Lower leg skin (tissue), 4 donors: ENCODE results near the gene PTPRN2. TPM values are rescaled to one million over a fixed set of nuclear protein-coding genes. Genes with fewer than 3 reads are reported as not detected.

Source experiments
- DNase-seq, 2 donors: peaks; one replicate each; pipeline ENCODE4 v3.0.0-alpha.2; 2019; ENCODE audit warnings: low spot score in 2 of 2
- H3K4me3 ChIP-seq: fragments of 200-600 bp; sonication (generic); 2 replicates; pipeline ENCODE4 v1.5.1; 2017; ENCODE audit warnings: mild to moderate bottlenecking, low read depth; ENCODE audit not compliant: poor library complexity, severe bottlenecking
- CTCF ChIP-seq, 3 donors: fragments of 450-650 bp; IDR thresholded peaks; one replicate each; pipeline ENCODE4 v1.5.1; 2016; ENCODE audit warnings: antibody characterized with exemption in 3 of 3, mild to moderate bottlenecking in 3 of 3, moderate library complexity in 2 of 3
- POLR2A ChIP-seq, 2 donors: fragments of 450-650 bp; IDR thresholded peaks; one replicate each; pipeline ENCODE4 v1.6.1; 2016 to 2017; ENCODE audit warnings: antibody characterized with exemption in 2 of 2, mild to moderate bottlenecking in 1 of 2, moderate library complexity in 1 of 2
- WGBS, 2 donors: methylation state at CpG; one replicate each; pipeline ENCODE4 v1.1.5; 2018; 5-methylcytosine and 5-hydroxymethylcytosine counted together
- intact Hi-C: fragments of 100-400 bp; cut with DNase I; formaldehyde crosslinking; loops from one replicate; pipeline ENCODE4 v1.15.0; 2023; ENCODE audit warnings: low total_unique reads
- total RNA-seq, 4 donors: library from RNA; depleted of rRNA; stranded (reverse); fragments of >200 nt; gene quantifications; one replicate each; pipeline ENCODE4 v1.1.0, GENCODE V29; 2016

PTPRN2 gene
- total RNA-seq, 4 donors from 2014 or later, result 0.11 to 1.6 (median 0.92) TPM

GRCh38 chr7:158268816-158269535 lies 318.6 kb downstream of the PTPRN2 start:
- no peak overlapping the region for H3K4me3 ChIP-seq
- intact Hi-C loops, result no loop called here
- TF ChIP-seq CTCF (IDR thresholded peaks at IDR 0.05) (no peak), POLR2A (IDR thresholded peaks at IDR 0.05) (no peak)
- peak in 1 of 2 donors; percentile 66 for DNase-seq
- WGBS, 2 donors, result 84 to 87% methylated on average over 28 of the region's 28 CpGs

- no peak overlapping the region for H3K4me3 ChIP-seq
- TF ChIP-seq CTCF (IDR thresholded peaks at IDR 0.05), result no peak
- TF ChIP-seq POLR2A (IDR thresholded peaks at IDR 0.05), result no peak
- 84 to 87% methylated on average over 29 of the region's 29 CpGs for WGBS, 2 donors
- no peak for DNase-seq
- intact Hi-C loops, result no loop called here
Measured at GRCh38 chr7:158267742-158268435, 319.7 kb downstream of the PTPRN2 start.

- DNase-seq, result peak in 1 of 2 donors; percentile 77
- H3K4me3 ChIP-seq, result no peak overlapping the region
- intact Hi-C loops, result no loop called here
- 46 to 53% methylated on average over 30 of the region's 30 CpGs for WGBS, 2 donors
- TF ChIP-seq CTCF (IDR thresholded peaks at IDR 0.05), result no peak
- TF ChIP-seq POLR2A (IDR thresholded peaks at IDR 0.05), result no peak
Measured at GRCh38 chr7:158266817-158267741, 320.5 kb downstream of the PTPRN2 start.

GRCh38 chr7:158266426-158266816 lies 321.2 kb downstream of the PTPRN2 start:
- H3K4me3 ChIP-seq, result no peak overlapping the region
- WGBS, 2 donors, result 89 to 90% methylated on average over 12 of the region's 12 CpGs
- intact Hi-C loops, result no loop called here
- no peak for TF ChIP-seq CTCF (IDR thresholded peaks at IDR 0.05)
- TF ChIP-seq POLR2A (IDR thresholded peaks at IDR 0.05), result no peak
- no peak for DNase-seq

- no peak for DNase-seq
- 88 to 90% methylated on average over 10 to 11 of the region's 11 CpGs for WGBS, 2 donors
- TF ChIP-seq POLR2A (IDR thresholded peaks at IDR 0.05) (no peak), CTCF (IDR thresholded peaks at IDR 0.05) (no peak)
- H3K4me3 ChIP-seq, result no peak overlapping the region
- intact Hi-C loops, result no loop called here
Measured at GRCh38 chr7:158265743-158266080, 321.9 kb downstream of the PTPRN2 start.
